ENCODE measurements around the gene DNAJC4.
"Not testable (repeated sequence)": the region's sequence is repeated elsewhere in the genome, so short reads cannot be mapped to it uniquely, and the experiment has no call there.

Gene DNAJC4

GRCh38 chr11:64246621-64246870, 16.2 kb downstream of the DNAJC4 start:
- DNase-seq, result not testable (repeated sequence)

GRCh38 chr11:64246871-64247728, 16.8 kb downstream of the DNAJC4 start, which contains the start of gene PPP1R14B:
PPP1R14B (minus strand) TSS chr11:64246943; CDS start chr11:64246673, 270 bp downstream.
- DNase-seq, result peak; percentile 95

- DNase-seq, result no peak
Measured at GRCh38 chr11:64247729-64248531, 17.6 kb downstream of the DNAJC4 start.

- DNase-seq, result no peak
Measured at GRCh38 chr11:64248578-64248977, 18.2 kb downstream of the DNAJC4 start.

GRCh38 chr11:64249038-64249437, 18.7 kb downstream of the DNAJC4 start:
- DNase-seq, result no peak

- DNase-seq, result no peak
Measured at GRCh38 chr11:64249563-64250414, 19.4 kb downstream of the DNAJC4 start.

- no peak for DNase-seq
Measured at GRCh38 chr11:64250415-64251015, 20.2 kb downstream of the DNAJC4 start.

- peak; percentile 79 for DNase-seq
Measured at GRCh38 chr11:64251016-64251752, 20.8 kb downstream of the DNAJC4 start, which contains the start of gene PLCB3. PLCB3 (plus strand) TSS chr11:64251530; CDS start chr11:64251650, 120 bp downstream.

GRCh38 chr11:64251753-64252002, 21.3 kb downstream of the DNAJC4 start:
- no peak for DNase-seq

- peak; percentile 75 for DNase-seq
Measured at GRCh38 chr11:64252003-64252872, 21.9 kb downstream of the DNAJC4 start.

GRCh38 chr11:64253043-64253442, 22.7 kb downstream of the DNAJC4 start:
- no peak for DNase-seq

- DNase-seq, result no peak
Measured at GRCh38 chr11:64253481-64253880, 23.1 kb downstream of the DNAJC4 start.

GRCh38 chr11:64254326-64254725, 24.0 kb downstream of the DNAJC4 start:
- no peak for DNase-seq

GRCh38 chr11:64255135-64256128, 25.1 kb downstream of the DNAJC4 start:
- DNase-seq, result no peak

- no peak for DNase-seq
Measured at GRCh38 chr11:64256300-64256699, 26.0 kb downstream of the DNAJC4 start.

- no peak for DNase-seq
Measured at GRCh38 chr11:64258356-64258755, 28.0 kb downstream of the DNAJC4 start.

- no peak for DNase-seq
Measured at GRCh38 chr11:64258946-64259532, 28.7 kb downstream of the DNAJC4 start.

- no peak for DNase-seq
Measured at GRCh38 chr11:64259533-64260067, 29.3 kb downstream of the DNAJC4 start.

GRCh38 chr11:64260147-64260708, 29.9 kb downstream of the DNAJC4 start:
- DNase-seq, result no peak

All from islet precursor cell (in vitro differentiated cells).